HepG2 (cell line): Measurements from ENCODE around the gene TPRN. TPM values are rescaled to one million over a fixed set of nuclear protein-coding genes. Genes with fewer than 3 reads are reported as not detected.

ENCODE experiments used
- ARNT2 ChIP-seq: sonication (generic); formaldehyde crosslinking; IDR thresholded peaks from 2 replicates; pipeline ENCODE4 v1.8.0; 2022; ENCODE audit warnings: mild to moderate bottlenecking, low read depth, missing genetic modification reagents, moderate library complexity
- FOXO1 ChIP-seq: sonication (generic); formaldehyde crosslinking; IDR thresholded peaks from 2 replicates; pipeline ENCODE4 v1.4.0; 2020; ENCODE audit warnings: missing genetic modification reagents
- KMT2A ChIP-seq: sonication (generic); formaldehyde crosslinking; IDR thresholded peaks from 2 replicates; pipeline ENCODE4 v1.4.0; 2020; ENCODE audit warnings: missing genetic modification reagents
- MTF1 ChIP-seq: sonication (generic); formaldehyde crosslinking; IDR thresholded peaks from 2 replicates; pipeline ENCODE4 v1.5.0; 2020; ENCODE audit warnings: missing genetic modification reagents
- POLR2A ChIP-seq, 2 experiments: IDR thresholded peaks; 2 replicates each; pipeline ENCODE4 v1.6.1; 2011; ENCODE audit warnings: low read depth in 2 of 2, low read length in 2 of 2, mild to moderate bottlenecking in 1 of 2, moderate library complexity in 1 of 2; ENCODE audit not compliant: insufficient read depth in 1 of 2
- RFXANK ChIP-seq: IDR thresholded peaks from 2 replicates; pipeline ENCODE4 v1.6.1; 2016
- TARDBP ChIP-seq: sonication (generic); formaldehyde crosslinking; IDR thresholded peaks from 2 replicates; pipeline ENCODE4 v1.8.0; 2022; ENCODE audit warnings: mild to moderate bottlenecking, missing genetic modification reagents
- TCF7L2 ChIP-seq: IDR thresholded peaks from 2 replicates; pipeline ENCODE4 v1.6.1; 2011; ENCODE audit warnings: mild to moderate bottlenecking, low read depth, low read length, moderate library complexity
- TP53 ChIP-seq: sonication (generic); formaldehyde crosslinking; conservative IDR thresholded peaks from 2 replicates; pipeline ENCODE4 v1.4.0; 2020; ENCODE audit warnings: missing genetic modification reagents
- ZFP82 ChIP-seq: sonication (generic); formaldehyde crosslinking; IDR thresholded peaks from 2 replicates; pipeline ENCODE4 v1.5.1; 2020; ENCODE audit warnings: mild to moderate bottlenecking, missing genetic modification reagents, borderline replicate concordance
- ZNF124 ChIP-seq: sonication (generic); formaldehyde crosslinking; IDR thresholded peaks from 2 replicates; pipeline ENCODE4 v1.4.0; 2020; ENCODE audit warnings: missing genetic modification reagents
- ZNF3 ChIP-seq: IDR thresholded peaks from 2 replicates; pipeline ENCODE4 v1.7.0; 2017; ENCODE audit warnings: inconsistent platforms
- ZNF484 ChIP-seq: sonication (generic); formaldehyde crosslinking; IDR thresholded peaks from 2 replicates; pipeline ENCODE4 v1.5.1; 2020; ENCODE audit warnings: mild to moderate bottlenecking, low read depth, missing genetic modification reagents, borderline replicate concordance
- ZSCAN21 ChIP-seq: sonication (generic); formaldehyde crosslinking; IDR thresholded peaks from 2 replicates; pipeline ENCODE4 v1.8.0; 2022; ENCODE audit warnings: mild to moderate bottlenecking, missing genetic modification reagents, moderate library complexity, borderline replicate concordance
- polyA plus RNA-seq, 8 experiments: library from polyadenylated mRNA; depleted of rRNA in 3 of 8; stranded (reverse) in 7 of 8; unstranded in 1 of 8; fragments of >200 nt; fragmentation: Illumina TruSeq in 4 of 8; extraction: Trizol in 4 of 8; gene quantifications; 2 replicates each; pipeline versions ENCODE4 v1.2.1 to v1.2.3, GENCODE V29; 2011 to 2016; ENCODE audit warnings: low read depth in 4 of 8, missing spikeins in 1 of 8, mixed read lengths in 1 of 8; ENCODE audit not compliant: insufficient read depth in 1 of 8
- total RNA-seq, 5 experiments: library from RNA; depleted of rRNA; stranded (reverse); fragments of >200 nt; fragmentation: Illumina TruSeq; extraction: Trizol; gene quantifications; 2 replicates each; pipeline ENCODE4 v1.2.3, GENCODE V29; 2016; ENCODE audit warnings: low read depth in 1 of 5
- TF ChIP-seq, protein P1 (sequence below): sonication (generic); formaldehyde crosslinking; conservative IDR thresholded peaks from 2 replicates; pipeline ENCODE4 v1.4.0; 2020; ENCODE audit warnings: mild to moderate bottlenecking, missing genetic modification reagents, moderate library complexity
- TF ChIP-seq, protein P2 (sequence below): sonication (generic); formaldehyde crosslinking; IDR thresholded peaks from 2 replicates; pipeline ENCODE4 v1.5.0; 2020; ENCODE audit warnings: missing genetic modification reagents
- TF ChIP-seq, protein P3 (sequence below): sonication (generic); formaldehyde crosslinking; IDR thresholded peaks from 2 replicates; pipeline ENCODE4 v1.4.0; 2020; ENCODE audit warnings: missing genetic modification reagents, mild to moderate bottlenecking, borderline replicate concordance
- TF ChIP-seq, protein P4 (sequence below): sonication (generic); formaldehyde crosslinking; IDR thresholded peaks from 2 replicates; pipeline ENCODE4 v1.5.0; 2020; ENCODE audit warnings: missing genetic modification reagents, mild to moderate bottlenecking, borderline replicate concordance
- TF ChIP-seq, protein P5 (sequence below): sonication (generic); formaldehyde crosslinking; IDR thresholded peaks from 2 replicates; pipeline ENCODE4 v1.8.0; 2022; ENCODE audit warnings: mild to moderate bottlenecking, missing genetic modification reagents, moderate library complexity
- TF ChIP-seq, protein P6 (sequence below): sonication (generic); IDR thresholded peaks from 2 replicates; pipeline ENCODE4 v1.6.1; 2016; ENCODE audit warnings: low read depth, borderline replicate concordance

TPRN gene
- total and polyA plus RNA-seq, 2 of the 13 experiments (the other 11 are each of a cell fraction or from before 2014, with no cell fraction given) = 10.1 to 19.2 TPM

DNA sequence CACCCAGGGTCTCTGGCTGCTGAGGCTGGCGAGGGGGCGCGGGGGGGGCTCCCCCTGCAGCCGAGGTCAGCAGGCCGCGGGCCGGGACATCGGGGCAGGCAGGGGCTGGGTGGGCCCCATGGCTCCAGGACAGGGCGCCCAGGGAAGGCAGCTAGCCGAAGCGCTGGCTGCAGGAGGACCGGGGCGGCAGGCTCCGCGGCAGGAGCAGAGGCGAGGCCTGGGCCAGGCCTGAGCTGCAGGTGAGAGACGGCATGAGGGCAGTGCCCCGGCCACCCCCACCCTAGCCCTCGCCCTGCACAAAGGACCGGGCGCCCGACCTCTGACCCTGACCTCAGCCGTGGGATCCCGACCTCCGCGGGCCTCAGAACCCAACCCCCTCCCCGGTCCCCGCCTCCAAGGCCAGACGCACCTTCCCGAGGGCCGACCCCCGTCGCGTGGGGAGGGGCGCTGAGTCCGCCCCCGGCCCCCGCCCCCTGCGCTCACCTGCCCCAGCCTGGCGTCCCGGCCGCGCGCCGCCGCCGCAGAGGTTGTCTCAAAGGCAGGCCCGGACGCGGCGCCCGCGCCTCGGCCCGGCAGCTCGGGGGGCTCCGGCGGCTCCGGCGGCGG lies 21.1 kb upstream of the TPRN start (continued):
- TF ChIP-seq, protein P1, sequence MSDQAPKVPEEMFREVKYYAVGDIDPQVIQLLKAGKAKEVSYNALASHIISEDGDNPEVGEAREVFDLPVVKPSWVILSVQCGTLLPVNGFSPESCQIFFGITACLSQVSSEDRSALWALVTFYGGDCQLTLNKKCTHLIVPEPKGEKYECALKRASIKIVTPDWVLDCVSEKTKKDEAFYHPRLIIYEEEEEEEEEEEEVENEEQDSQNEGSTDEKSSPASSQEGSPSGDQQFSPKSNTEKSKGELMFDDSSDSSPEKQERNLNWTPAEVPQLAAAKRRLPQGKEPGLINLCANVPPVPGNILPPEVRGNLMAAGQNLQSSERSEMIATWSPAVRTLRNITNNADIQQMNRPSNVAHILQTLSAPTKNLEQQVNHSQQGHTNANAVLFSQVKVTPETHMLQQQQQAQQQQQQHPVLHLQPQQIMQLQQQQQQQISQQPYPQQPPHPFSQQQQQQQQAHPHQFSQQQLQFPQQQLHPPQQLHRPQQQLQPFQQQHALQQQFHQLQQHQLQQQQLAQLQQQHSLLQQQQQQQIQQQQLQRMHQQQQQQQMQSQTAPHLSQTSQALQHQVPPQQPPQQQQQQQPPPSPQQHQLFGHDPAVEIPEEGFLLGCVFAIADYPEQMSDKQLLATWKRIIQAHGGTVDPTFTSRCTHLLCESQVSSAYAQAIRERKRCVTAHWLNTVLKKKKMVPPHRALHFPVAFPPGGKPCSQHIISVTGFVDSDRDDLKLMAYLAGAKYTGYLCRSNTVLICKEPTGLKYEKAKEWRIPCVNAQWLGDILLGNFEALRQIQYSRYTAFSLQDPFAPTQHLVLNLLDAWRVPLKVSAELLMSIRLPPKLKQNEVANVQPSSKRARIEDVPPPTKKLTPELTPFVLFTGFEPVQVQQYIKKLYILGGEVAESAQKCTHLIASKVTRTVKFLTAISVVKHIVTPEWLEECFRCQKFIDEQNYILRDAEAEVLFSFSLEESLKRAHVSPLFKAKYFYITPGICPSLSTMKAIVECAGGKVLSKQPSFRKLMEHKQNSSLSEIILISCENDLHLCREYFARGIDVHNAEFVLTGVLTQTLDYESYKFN (CRISPR knock-in tag) = peak; percentile 55
- TF ChIP-seq, protein P2, sequence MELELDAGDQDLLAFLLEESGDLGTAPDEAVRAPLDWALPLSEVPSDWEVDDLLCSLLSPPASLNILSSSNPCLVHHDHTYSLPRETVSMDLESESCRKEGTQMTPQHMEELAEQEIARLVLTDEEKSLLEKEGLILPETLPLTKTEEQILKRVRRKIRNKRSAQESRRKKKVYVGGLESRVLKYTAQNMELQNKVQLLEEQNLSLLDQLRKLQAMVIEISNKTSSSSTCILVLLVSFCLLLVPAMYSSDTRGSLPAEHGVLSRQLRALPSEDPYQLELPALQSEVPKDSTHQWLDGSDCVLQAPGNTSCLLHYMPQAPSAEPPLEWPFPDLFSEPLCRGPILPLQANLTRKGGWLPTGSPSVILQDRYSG (CRISPR knock-in tag) = no peak
- no peak for TF ChIP-seq TARDBP (CRISPR knock-in tag)
- TF ChIP-seq FOXO1 (CRISPR knock-in tag) = no peak
- TF ChIP-seq ZNF484 (CRISPR knock-in tag) = no peak
- no peak for TF ChIP-seq RFXANK (CRISPR knock-in tag)
- TF ChIP-seq ZSCAN21 = no peak
- TF ChIP-seq TP53 = no peak
- no peak for TF ChIP-seq MTF1
- TF ChIP-seq TCF7L2 = no peak
- TF ChIP-seq KMT2A = 0 out of 2 replicates have a peak, but pooled peaks have one; percentile 35
- no peak for TF ChIP-seq ZNF3 (CRISPR knock-in tag)
- TF ChIP-seq, protein P3, sequence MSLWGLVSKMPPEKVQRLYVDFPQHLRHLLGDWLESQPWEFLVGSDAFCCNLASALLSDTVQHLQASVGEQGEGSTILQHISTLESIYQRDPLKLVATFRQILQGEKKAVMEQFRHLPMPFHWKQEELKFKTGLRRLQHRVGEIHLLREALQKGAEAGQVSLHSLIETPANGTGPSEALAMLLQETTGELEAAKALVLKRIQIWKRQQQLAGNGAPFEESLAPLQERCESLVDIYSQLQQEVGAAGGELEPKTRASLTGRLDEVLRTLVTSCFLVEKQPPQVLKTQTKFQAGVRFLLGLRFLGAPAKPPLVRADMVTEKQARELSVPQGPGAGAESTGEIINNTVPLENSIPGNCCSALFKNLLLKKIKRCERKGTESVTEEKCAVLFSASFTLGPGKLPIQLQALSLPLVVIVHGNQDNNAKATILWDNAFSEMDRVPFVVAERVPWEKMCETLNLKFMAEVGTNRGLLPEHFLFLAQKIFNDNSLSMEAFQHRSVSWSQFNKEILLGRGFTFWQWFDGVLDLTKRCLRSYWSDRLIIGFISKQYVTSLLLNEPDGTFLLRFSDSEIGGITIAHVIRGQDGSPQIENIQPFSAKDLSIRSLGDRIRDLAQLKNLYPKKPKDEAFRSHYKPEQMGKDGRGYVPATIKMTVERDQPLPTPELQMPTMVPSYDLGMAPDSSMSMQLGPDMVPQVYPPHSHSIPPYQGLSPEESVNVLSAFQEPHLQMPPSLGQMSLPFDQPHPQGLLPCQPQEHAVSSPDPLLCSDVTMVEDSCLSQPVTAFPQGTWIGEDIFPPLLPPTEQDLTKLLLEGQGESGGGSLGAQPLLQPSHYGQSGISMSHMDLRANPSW (CRISPR knock-in tag) = no peak
- no peak for TF ChIP-seq ZNF124
- TF ChIP-seq ZFP82 (CRISPR knock-in tag) = peak; percentile 53; the same call in 1 of the 2 replicates
- TF ChIP-seq, protein P4, sequence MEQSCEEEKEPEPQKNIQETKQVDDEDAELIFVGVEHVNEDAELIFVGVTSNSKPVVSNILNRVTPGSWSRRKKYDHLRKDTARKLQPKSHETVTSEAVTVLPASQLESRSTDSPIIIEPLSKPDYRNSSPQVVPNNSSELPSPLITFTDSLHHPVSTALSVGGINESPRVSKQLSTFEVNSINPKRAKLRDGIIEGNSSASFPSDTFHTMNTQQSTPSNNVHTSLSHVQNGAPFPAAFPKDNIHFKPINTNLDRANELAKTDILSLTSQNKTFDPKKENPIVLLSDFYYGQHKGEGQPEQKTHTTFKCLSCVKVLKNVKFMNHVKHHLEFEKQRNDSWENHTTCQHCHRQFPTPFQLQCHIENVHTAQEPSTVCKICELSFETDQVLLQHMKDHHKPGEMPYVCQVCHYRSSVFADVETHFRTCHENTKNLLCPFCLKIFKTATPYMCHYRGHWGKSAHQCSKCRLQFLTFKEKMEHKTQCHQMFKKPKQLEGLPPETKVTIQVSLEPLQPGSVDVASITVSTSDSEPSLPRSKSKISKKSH = no peak
- TF ChIP-seq, protein P5, sequence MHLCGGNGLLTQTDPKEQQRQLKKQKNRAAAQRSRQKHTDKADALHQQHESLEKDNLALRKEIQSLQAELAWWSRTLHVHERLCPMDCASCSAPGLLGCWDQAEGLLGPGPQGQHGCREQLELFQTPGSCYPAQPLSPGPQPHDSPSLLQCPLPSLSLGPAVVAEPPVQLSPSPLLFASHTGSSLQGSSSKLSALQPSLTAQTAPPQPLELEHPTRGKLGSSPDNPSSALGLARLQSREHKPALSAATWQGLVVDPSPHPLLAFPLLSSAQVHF = no peak
- no peak for TF ChIP-seq POLR2A (IDR thresholded peaks at IDR 0.05; ENCODE audit: insufficient read depth in 1 of 2, low read depth in 2 of 2, low read length in 2 of 2)
- TF ChIP-seq ARNT2 (CRISPR knock-in tag) = peak; percentile 24; the same call in 1 of the 2 replicates
- TF ChIP-seq, protein P6, sequence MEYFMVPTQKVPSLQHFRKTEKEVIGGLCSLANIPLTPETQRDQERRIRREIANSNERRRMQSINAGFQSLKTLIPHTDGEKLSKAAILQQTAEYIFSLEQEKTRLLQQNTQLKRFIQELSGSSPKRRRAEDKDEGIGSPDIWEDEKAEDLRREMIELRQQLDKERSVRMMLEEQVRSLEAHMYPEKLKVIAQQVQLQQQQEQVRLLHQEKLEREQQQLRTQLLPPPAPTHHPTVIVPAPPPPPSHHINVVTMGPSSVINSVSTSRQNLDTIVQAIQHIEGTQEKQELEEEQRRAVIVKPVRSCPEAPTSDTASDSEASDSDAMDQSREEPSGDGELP = peak; percentile 42; the same call in 1 of the 2 replicates
